Measurements from ENCODE around the gene MRI1. TPM values are rescaled to one million over a fixed set of nuclear protein-coding genes. Genes with fewer than 3 reads are reported as not detected.

MRI1 gene
- total and polyA plus RNA-seq, 2 of the 4 experiments (the other 2 are of a cell fraction) = 26.7 to 37.6 TPM

GRCh38 chr19:13717194-13717643, 47.1 kb upstream of the MRI1 start:
- no peak overlapping the region for H3K9ac ChIP-seq (ENCODE audit: low read depth, low read length)
- in situ Hi-C loops (cut with MboI; ENCODE audit: low sequenced_read_pairs) (loop anchor here (5.0 to 25.0 kb wide), 2 partner anchors 110 to 430 kb away; no protein-coding TSS in a partner anchor), dilution Hi-C loops (cut with HindIII; ENCODE audit: low sequenced_read_pairs, unreplicated experiment) (no loop called here), intact Hi-C loops (cut with micrococcal nuclease) (no loop called here)
- 0 out of 2 replicates have a peak overlapping the region, but pooled peaks have one; percentile 30 for H3K4ac ChIP-seq (ENCODE audit: low read depth, low read length)
- H3K23ac ChIP-seq (ENCODE audit: low read depth, low read length) = no peak overlapping the region
- H3K36me3 ChIP-seq (ENCODE audit: control insufficient read depth, insufficient read depth, low read length) = no peaks in the 10 kb centered on the region
- 60% methylated on average over 1 of the region's 8 CpGs; no CpG with 5 or more reads in 1 of the 2 experiments for WGBS, 2 experiments (ENCODE audit: extremely low coverage in 2 of 2, insufficient read length in 1 of 2)
- no peak overlapping the region for H3K18ac ChIP-seq (ENCODE audit: low read depth, low read length)
- peak overlapping the region; percentile 29 for H2AK9ac ChIP-seq (replicated peaks; ENCODE audit: low read depth, low read length, poor library complexity)
- H3K56ac ChIP-seq (ENCODE audit: extremely low read depth, insufficient read depth, low read length) = peak overlapping the region; percentile 29; the same call in 1 of the 2 replicates
- peak overlapping the region; percentile 14; the same call in 1 of the 2 replicates for H3K4me2 ChIP-seq (ENCODE audit: low read depth, low read length)
- POLR2A ChIA-PET (ENCODE audit: unreplicated experiment) = no interaction called here
- peaks cover 4% of the 10 kb centered on the region for H3K9me3 ChIP-seq (ENCODE audit: control insufficient read depth, insufficient read depth, low read length)
- TF ChIP-seq RFX5 (IDR thresholded peaks at IDR 0.05; ENCODE audit: low read depth, low read length) (no peak), RAD21 (IDR thresholded peaks at IDR 0.05; ENCODE audit: low read length) (no peak), MAFK (IDR thresholded peaks at IDR 0.05; ENCODE audit: low read depth, low read length) (no peak), MAZ (IDR thresholded peaks at IDR 0.05; ENCODE audit: borderline replicate concordance, low read depth, low read length) (no peak), POLR2A (IDR thresholded peaks at IDR 0.05; ENCODE audit: low read depth, low read length) (no peak), BHLHE40 (IDR thresholded peaks at IDR 0.05; ENCODE audit: low read depth, low read length) (no peak), ELK1 (IDR thresholded peaks at IDR 0.05; ENCODE audit: borderline replicate concordance, low read depth, low read length) (no peak), SMC3 (IDR thresholded peaks at IDR 0.05; ENCODE audit: low read depth, low read length) (no peak), NFE2L2 (IDR thresholded peaks at IDR 0.05; ENCODE audit: low read depth, low read length) (no peak), CHD1 (IDR thresholded peaks at IDR 0.05; ENCODE audit: low read depth, low read length) (no peak), USF2 (IDR thresholded peaks at IDR 0.05; ENCODE audit: low read depth, low read length) (no peak), FOS (IDR thresholded peaks at IDR 0.05; ENCODE audit: low read depth, low read length) (no peak), RCOR1 (IDR thresholded peaks at IDR 0.05; ENCODE audit: insufficient replicate concordance, low read length) (no peak), CEBPB (IDR thresholded peaks at IDR 0.05; ENCODE audit: low read depth, low read length) (no peak), MXI1 (IDR thresholded peaks at IDR 0.05; ENCODE audit: borderline replicate concordance, low read depth, low read length) (no peak)
- TF ChIP-seq, protein P1, sequence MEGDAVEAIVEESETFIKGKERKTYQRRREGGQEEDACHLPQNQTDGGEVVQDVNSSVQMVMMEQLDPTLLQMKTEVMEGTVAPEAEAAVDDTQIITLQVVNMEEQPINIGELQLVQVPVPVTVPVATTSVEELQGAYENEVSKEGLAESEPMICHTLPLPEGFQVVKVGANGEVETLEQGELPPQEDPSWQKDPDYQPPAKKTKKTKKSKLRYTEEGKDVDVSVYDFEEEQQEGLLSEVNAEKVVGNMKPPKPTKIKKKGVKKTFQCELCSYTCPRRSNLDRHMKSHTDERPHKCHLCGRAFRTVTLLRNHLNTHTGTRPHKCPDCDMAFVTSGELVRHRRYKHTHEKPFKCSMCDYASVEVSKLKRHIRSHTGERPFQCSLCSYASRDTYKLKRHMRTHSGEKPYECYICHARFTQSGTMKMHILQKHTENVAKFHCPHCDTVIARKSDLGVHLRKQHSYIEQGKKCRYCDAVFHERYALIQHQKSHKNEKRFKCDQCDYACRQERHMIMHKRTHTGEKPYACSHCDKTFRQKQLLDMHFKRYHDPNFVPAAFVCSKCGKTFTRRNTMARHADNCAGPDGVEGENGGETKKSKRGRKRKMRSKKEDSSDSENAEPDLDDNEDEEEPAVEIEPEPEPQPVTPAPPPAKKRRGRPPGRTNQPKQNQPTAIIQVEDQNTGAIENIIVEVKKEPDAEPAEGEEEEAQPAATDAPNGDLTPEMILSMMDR (conservative IDR thresholded peaks at IDR 0.05; ENCODE audit: low read depth, low read length) = no peak
- H3K27me3 ChIP-seq (ENCODE audit: control insufficient read depth, insufficient read depth, low read length) = peaks cover 4% of the 10 kb centered on the region
- H2BK15ac ChIP-seq (ENCODE audit: low read depth, low read length) = no peak overlapping the region
- ATAC-seq (ENCODE audit: low read depth) (peak; percentile 64), DNase-seq (peak; percentile 63)
- peak overlapping the region; percentile 50 for H2BK20ac ChIP-seq (ENCODE audit: low read depth, low read length)
- H2AK5ac ChIP-seq (ENCODE audit: low read depth, low read length) = no peak overlapping the region
- no peak overlapping the region for H3K14ac ChIP-seq (replicated peaks; ENCODE audit: low read depth, low read length)
- H3K9me1 ChIP-seq (ENCODE audit: insufficient read depth, low read length) = no peaks in the 10 kb centered on the region
- no TSS peak for BruUV-seq (replicated peaks)
- CTCF ChIA-PET = interaction anchor here (1.0 to 1.1 kb wide), 2 partner anchors 119 to 128 kb away, joined by 3 to 5 read pairs; no protein-coding TSS in a partner anchor
- H3K4me3 ChIP-seq (ENCODE audit: insufficient read depth, low read depth, low read length) = no peak overlapping the region
- H3K4me1 ChIP-seq (ENCODE audit: control insufficient read depth, insufficient read depth, low read length) = peaks cover 3% of the 10 kb centered on the region
- H2AFZ ChIP-seq (replicated peaks; ENCODE audit: low read length, poor library complexity) = peak overlapping the region; percentile 64
- H3K79me1 ChIP-seq (ENCODE audit: low read depth in 1 of 2, low read length in 2 of 2) = no peaks in the 10 kb centered on the region
- no peak overlapping the region for H2BK5ac ChIP-seq (ENCODE audit: low read depth, low read length, poor library complexity, severe bottlenecking)
- H4K20me1 ChIP-seq (ENCODE audit: insufficient read depth, low read length) = no peaks in the 10 kb centered on the region
- H4K91ac ChIP-seq (ENCODE audit: insufficient read depth, low read depth, low read length) = 0 out of 2 replicates have a peak overlapping the region, but pooled peaks have one; percentile 21
- H3K27ac ChIP-seq (ENCODE audit: insufficient read depth, low read length) = no peak overlapping the region
- H2BK120ac ChIP-seq (ENCODE audit: low read depth, low read length) = peak overlapping the region; percentile 45
- no peak overlapping the region for H4K5ac ChIP-seq (ENCODE audit: low read depth, low read length)
- H4K8ac ChIP-seq (ENCODE audit: low read depth in 2 of 2, low read length in 2 of 2) = no peak overlapping the region; a peak in 1 of 4 replicates

Measured in IMR-90 (cell line).